ENCODE results near the gene SLC38A3. TPM values are rescaled to one million over a fixed set of nuclear protein-coding genes. Genes with fewer than 3 reads are reported as not detected.
"Not testable (repeated sequence)": the region's sequence is repeated elsewhere in the genome, so short reads cannot be mapped to it uniquely, and the experiment has no call there.

The SLC38A3 gene
- total and polyA plus RNA-seq, 7 donors = 0.12 to 12.7 (median 3.3) TPM

- DNase-seq = no peak
- no peaks in the 10 kb centered on the region for H3K9me3 ChIP-seq
- peak overlapping the region; percentile 98 for H3K27ac ChIP-seq
- 18 to 32% (median 18%) methylated on average over 1 to 2 of the region's 2 CpGs for WGBS, 3 donors
- H3K27me3 ChIP-seq (ENCODE audit: insufficient read depth in 3 of 3, low read length in 2 of 3) = no peaks in the 10 kb centered on the region
- peak overlapping the region; percentile 80 for H3K4me3 ChIP-seq
- TF ChIP-seq CTCF (IDR thresholded peaks at IDR 0.05) = no peak
- ATAC-seq = no peak
- peaks cover 25% of the 10 kb centered on the region for H3K4me1 ChIP-seq
- intact Hi-C loops (cut with DNase I) = loop anchor here in 1 of 2 donors (5.0 to 10.0 kb wide), 2 partner anchors 66 to 283 kb away; partner anchors contain the start of gene TUSC2
- peaks cover 0 to 17% of the 10 kb centered on the region in 2 donors for H3K36me3 ChIP-seq (ENCODE audit: insufficient read depth in 1 of 2, low read depth in 1 of 2)
Measured at GRCh38 chr3:50261505-50261904, 56.4 kb downstream of the SLC38A3 start.

GRCh38 chr3:50262200-50262599 lies 57.1 kb downstream of the SLC38A3 start:
- 97 to 100% (median 99%) methylated on average over 4 of the region's 4 CpGs for WGBS, 3 donors
- ATAC-seq; H3K4me3 ChIP-seq; DNase-seq; H3K36me3 ChIP-seq (ENCODE audit: insufficient read depth in 1 of 2, low read depth in 1 of 2); H3K9me3 ChIP-seq; H3K27ac ChIP-seq; H3K27me3 ChIP-seq (ENCODE audit: insufficient read depth in 3 of 3, low read length in 2 of 3): not testable (repeated sequence)
- intact Hi-C loops (cut with DNase I) = loop anchor here in 1 of 2 donors (5.0 to 10.0 kb wide), 2 partner anchors 65 to 283 kb away; partner anchors contain the start of gene TUSC2
- H3K4me1 ChIP-seq = peaks cover 28% of the 10 kb centered on the region

GRCh38 chr3:50262778-50263177 lies 57.7 kb downstream of the SLC38A3 start:
- Histone ChIP-seq H3K4me3 (no peak overlapping the region), H3K36me3 (ENCODE audit: insufficient read depth in 1 of 2, low read depth in 1 of 2) (peaks cover 0 to 4% of the 10 kb centered on the region in 2 donors), H3K27me3 (ENCODE audit: insufficient read depth in 3 of 3, low read length in 2 of 3) (no peaks in the 10 kb centered on the region), H3K27ac (no peak overlapping the region), H3K4me1 (peaks cover 34% of the 10 kb centered on the region), H3K9me3 (no peaks in the 10 kb centered on the region)
- DNase-seq (no peak), ATAC-seq (no peak)
- TF ChIP-seq CTCF (IDR thresholded peaks at IDR 0.05) = no peak
- intact Hi-C loops (cut with DNase I) = loop anchor here in 1 of 2 donors (5.0 to 10.0 kb wide), 2 partner anchors 65 to 282 kb away; partner anchors contain the start of gene TUSC2
- 71 to 77% (median 74%) methylated on average over 7 of the region's 7 CpGs for WGBS, 3 donors

- Histone ChIP-seq H3K27me3 (ENCODE audit: insufficient read depth in 3 of 3, low read length in 2 of 3) (no peaks in the 10 kb centered on the region), H3K36me3 (ENCODE audit: insufficient read depth in 1 of 2, low read depth in 1 of 2) (no peaks in the 10 kb centered on the region), H3K27ac (no peak overlapping the region), H3K9me3 (no peaks in the 10 kb centered on the region), H3K4me1 (peaks cover 43% of the 10 kb centered on the region), H3K4me3 (no peak overlapping the region)
- DNase-seq (no peak), ATAC-seq (no peak)
- intact Hi-C loops (cut with DNase I) = loop anchor here in 1 of 2 donors (5.0 to 10.0 kb wide), 2 partner anchors 64 to 281 kb away; partner anchors contain the start of gene TUSC2
- 73 to 76% (median 74%) methylated on average over 6 of the region's 6 CpGs for WGBS, 3 donors
- no peak for TF ChIP-seq CTCF (IDR thresholded peaks at IDR 0.05)
Measured at GRCh38 chr3:50263478-50264382, 58.7 kb downstream of the SLC38A3 start.

DNA sequence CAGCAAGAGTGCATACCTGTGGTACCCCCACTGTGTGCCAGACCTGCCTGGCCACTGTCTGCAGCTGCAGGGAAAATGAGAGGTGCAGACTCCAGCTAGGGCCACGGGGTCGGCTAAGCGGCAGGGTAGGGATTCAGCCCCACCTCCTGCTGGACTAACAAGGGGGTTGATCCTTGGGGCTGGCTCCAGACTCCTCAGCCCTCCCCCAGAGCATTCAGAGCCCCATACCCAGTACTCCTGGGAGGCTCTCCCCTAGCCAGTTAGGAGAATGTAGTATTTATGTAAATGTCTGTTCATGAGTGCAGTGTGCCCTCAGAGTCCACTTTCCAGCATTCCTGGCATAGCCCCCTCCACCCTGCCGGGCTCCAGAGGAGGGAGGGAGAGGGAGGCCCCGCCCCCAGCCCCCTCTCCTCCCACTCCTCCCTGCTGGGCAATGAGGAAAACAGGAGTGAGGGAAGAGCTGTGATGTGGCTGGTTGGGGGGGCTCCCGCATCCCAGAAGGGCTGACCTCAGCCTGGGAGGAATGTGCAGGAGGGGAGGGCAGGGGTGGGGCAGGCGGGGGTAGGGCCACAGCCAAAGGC lies 59.4 kb downstream of the SLC38A3 start:
- H3K27ac ChIP-seq = peak overlapping the region; percentile 63
- WGBS, 3 donors = 17 to 47% (median 35%) methylated on average over 6 to 7 of the region's 7 CpGs
- TF ChIP-seq CTCF (IDR thresholded peaks at IDR 0.05) = no peak
- ATAC-seq (no peak), DNase-seq (peak; percentile 74 to 82)
- H3K36me3 ChIP-seq (ENCODE audit: insufficient read depth in 1 of 2, low read depth in 1 of 2) = no peaks in the 10 kb centered on the region
- H3K4me1 ChIP-seq = peaks cover 48% of the 10 kb centered on the region
- no peaks in the 10 kb centered on the region for H3K27me3 ChIP-seq (ENCODE audit: insufficient read depth in 3 of 3, low read length in 2 of 3)
- intact Hi-C loops (cut with DNase I) = loop anchor here in 1 of 2 donors (5.0 to 10.0 kb wide), 2 partner anchors 63 to 280 kb away; partner anchors contain the start of gene TUSC2
- H3K4me3 ChIP-seq = no peak overlapping the region
- no peaks in the 10 kb centered on the region for H3K9me3 ChIP-seq

Measured in psoas muscle (tissue), 8 donors.